Duodenal mucosa (tissue), 2 donors: ENCODE results near the gene AK2.

Source experiments
- H3K27ac ChIP-seq: one replicate; pipeline ENCODE4 v1.7.0; 2013; ENCODE audit warnings: low read depth, low read length
- H3K27me3 ChIP-seq, 2 donors: one replicate each; pipeline ENCODE4 v1.7.0; 2013; ENCODE audit warnings: low read length in 2 of 2, control low read depth in 1 of 2; ENCODE audit not compliant: insufficient read depth in 2 of 2, control insufficient read depth in 1 of 2
- H3K36me3 ChIP-seq, 2 donors: one replicate each; pipeline ENCODE4 v1.7.0; 2013; ENCODE audit warnings: low read length in 2 of 2, control low read depth in 1 of 2; ENCODE audit not compliant: insufficient read depth in 2 of 2, control insufficient read depth in 1 of 2
- H3K4me1 ChIP-seq, 2 donors: one replicate each; pipeline ENCODE4 v1.7.0; 2013; ENCODE audit warnings: low read length in 2 of 2, control low read depth in 1 of 2; ENCODE audit not compliant: insufficient read depth in 2 of 2, control insufficient read depth in 1 of 2
- H3K4me3 ChIP-seq, 2 donors: one replicate each; pipeline ENCODE4 v1.7.0; 2013; ENCODE audit warnings: low read length in 2 of 2, low read depth in 1 of 2
- H3K9ac ChIP-seq, 2 donors: one replicate each; pipeline ENCODE4 v1.7.0; 2013; ENCODE audit warnings: low read length in 2 of 2, low read depth in 1 of 2
- H3K9me3 ChIP-seq, 2 donors: one replicate each; pipeline ENCODE4 v1.7.0; 2013; ENCODE audit warnings: low read length in 2 of 2, control low read depth in 1 of 2; ENCODE audit not compliant: control insufficient read depth in 1 of 2

The AK2 gene

DNA sequence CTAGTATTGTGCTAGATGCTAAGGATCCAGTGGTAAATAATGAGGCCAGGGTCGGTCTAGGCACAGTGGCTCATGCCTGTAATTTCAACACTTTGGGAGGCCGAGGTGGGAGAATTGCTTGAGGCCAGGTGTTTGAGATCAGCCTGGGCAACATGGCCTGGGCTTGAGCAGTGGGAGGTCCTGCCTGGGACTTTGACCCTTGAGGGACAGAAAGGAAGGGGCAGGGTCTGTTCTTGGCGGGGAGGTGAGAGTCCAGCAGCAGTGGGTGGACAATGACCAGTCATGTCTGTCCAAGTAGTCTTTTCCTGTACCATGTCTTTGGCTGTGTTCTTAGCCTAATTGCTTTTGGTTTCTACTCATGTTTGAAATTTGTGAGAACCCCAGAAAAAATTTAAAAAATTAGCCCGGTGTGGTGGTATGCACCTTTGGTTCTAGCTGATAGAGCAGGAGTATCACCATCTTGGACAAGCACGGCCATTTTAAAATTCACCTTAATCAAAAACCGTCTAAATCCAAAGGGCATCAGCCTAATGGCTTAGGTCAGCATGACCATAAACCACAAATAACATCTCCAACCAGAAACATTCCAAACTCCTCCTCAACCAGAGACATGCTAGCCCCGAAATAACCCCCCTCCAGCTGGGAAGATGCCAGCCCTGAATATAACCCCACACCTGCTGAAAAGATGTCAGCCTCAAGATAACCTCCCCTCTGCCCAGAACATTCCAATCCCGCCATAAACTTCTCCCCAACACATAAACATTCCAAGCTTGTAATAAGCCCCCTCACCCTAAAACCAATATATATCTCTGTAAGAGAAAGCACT, 6.8 kb upstream of the AK2 start:
- no peaks in the 10 kb centered on the region for H3K9me3 ChIP-seq
- H3K36me3 ChIP-seq: no peaks in the 10 kb centered on the region
- no peaks in the 10 kb centered on the region for H3K27me3 ChIP-seq
- no peak overlapping the region for H3K9ac ChIP-seq
- H3K27ac ChIP-seq: no peak overlapping the region
- H3K4me3 ChIP-seq: no peak overlapping the region
- peaks cover 19 to 20% of the 10 kb centered on the region in 2 donors for H3K4me1 ChIP-seq

- Histone ChIP-seq H3K4me1 (peaks cover 16 to 18% of the 10 kb centered on the region in 2 donors), H3K36me3 (no peaks in the 10 kb centered on the region), H3K9ac (no peak overlapping the region), H3K4me3 (no peak overlapping the region), H3K27me3 (no peaks in the 10 kb centered on the region), H3K9me3 (no peaks in the 10 kb centered on the region), H3K27ac (no peak overlapping the region)
Measured at GRCh38 chr1:33042831-33043230, 6.1 kb upstream of the AK2 start.

DNA sequence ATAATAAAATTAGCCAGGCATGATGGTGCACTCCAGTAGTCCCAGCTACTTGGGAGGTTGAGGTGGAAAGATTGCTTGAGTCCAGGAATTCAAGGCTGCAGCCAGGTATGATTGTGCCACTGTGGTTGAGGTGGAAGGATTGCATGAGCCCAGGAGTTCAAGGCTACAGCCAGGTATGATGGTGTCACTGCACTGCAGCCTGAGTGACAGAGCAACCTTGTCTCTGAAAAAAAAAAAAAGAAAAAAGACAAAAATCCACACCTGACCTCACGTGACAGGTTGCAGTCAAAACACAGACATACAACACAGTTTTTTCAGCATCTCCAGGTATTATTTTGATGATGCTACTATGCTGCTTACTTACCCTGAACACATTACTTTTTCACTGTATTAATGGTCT, 4.3 kb upstream of the AK2 start:
- Histone ChIP-seq H3K9ac (no peak overlapping the region), H3K27ac (no peak overlapping the region), H3K36me3 (no peaks in the 10 kb centered on the region), H3K9me3 (no peaks in the 10 kb centered on the region), H3K4me3 (no peak overlapping the region), H3K4me1 (peaks cover 8 to 11% of the 10 kb centered on the region in 2 donors), H3K27me3 (no peaks in the 10 kb centered on the region)

DNA sequence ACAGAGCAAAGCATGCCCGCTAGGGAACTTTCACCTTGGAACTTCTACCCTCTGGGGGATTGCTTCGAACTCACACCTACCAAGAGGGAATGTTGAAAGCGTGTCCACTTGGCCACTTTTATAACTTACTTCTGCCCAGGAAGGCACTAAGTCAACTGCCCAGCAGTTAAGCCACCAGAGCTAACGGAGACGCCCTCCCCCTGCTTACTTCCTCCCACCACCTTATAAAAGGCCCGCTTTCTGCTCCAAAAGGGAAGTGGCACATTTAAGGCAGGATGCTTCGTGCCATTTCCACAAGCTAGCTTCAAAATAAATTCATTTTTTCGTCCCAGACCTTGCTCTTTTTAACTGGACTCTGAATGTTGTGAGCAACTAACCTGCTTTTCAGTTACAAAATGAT, 3.2 kb upstream of the AK2 start:
- peaks cover 12 to 13% of the 10 kb centered on the region in 2 donors for H3K4me1 ChIP-seq
- H3K9me3 ChIP-seq: no peaks in the 10 kb centered on the region
- H3K36me3 ChIP-seq: no peaks in the 10 kb centered on the region
- H3K27me3 ChIP-seq: no peaks in the 10 kb centered on the region
- H3K4me3 ChIP-seq: no peak overlapping the region
- no peak overlapping the region for H3K27ac ChIP-seq
- H3K9ac ChIP-seq: no peak overlapping the region

- H3K4me1 ChIP-seq: peaks cover 26 to 29% of the 10 kb centered on the region in 2 donors
Measured at GRCh38 chr1:33036051-33036525, 595 bp downstream of the AK2 start.

GRCh38 chr1:33032126-33032869, 4.4 kb downstream of the AK2 start:
- no peak overlapping the region for H3K9ac ChIP-seq
- H3K27ac ChIP-seq: no peak overlapping the region
- peaks cover 26 to 29% of the 10 kb centered on the region in 2 donors for H3K4me1 ChIP-seq
- H3K9me3 ChIP-seq: no peaks in the 10 kb centered on the region
- no peak overlapping the region for H3K4me3 ChIP-seq
- peaks cover 0 to 37% of the 10 kb centered on the region in 2 donors for H3K36me3 ChIP-seq
- H3K27me3 ChIP-seq: no peaks in the 10 kb centered on the region

More at GRCh38 chr1:33036051-33036525, 595 bp downstream of the AK2 start:
- H3K27me3 ChIP-seq: no peaks in the 10 kb centered on the region
- H3K9ac ChIP-seq: peak overlapping the region; percentile 86 to 91
- peak overlapping the region; percentile 58 for H3K27ac ChIP-seq
- peaks cover 0 to 11% of the 10 kb centered on the region in 2 donors for H3K36me3 ChIP-seq
- H3K9me3 ChIP-seq: no peaks in the 10 kb centered on the region
- peak overlapping the region; percentile 79 to 91 for H3K4me3 ChIP-seq

GRCh38 chr1:33031506-33031905, 5.2 kb downstream of the AK2 start:
- Histone ChIP-seq H3K4me3 (no peak overlapping the region), H3K9ac (no peak overlapping the region), H3K27me3 (no peaks in the 10 kb centered on the region), H3K27ac (no peak overlapping the region), H3K4me1 (peaks cover 26 to 29% of the 10 kb centered on the region in 2 donors), H3K36me3 (peaks cover 0 to 37% of the 10 kb centered on the region in 2 donors), H3K9me3 (no peaks in the 10 kb centered on the region)

GRCh38 chr1:33030575-33030974, 6.1 kb downstream of the AK2 start:
- Histone ChIP-seq H3K9me3 (no peaks in the 10 kb centered on the region), H3K27ac (no peak overlapping the region), H3K9ac (no peak overlapping the region), H3K4me1 (peaks cover 24 to 25% of the 10 kb centered on the region in 2 donors), H3K4me3 (no peak overlapping the region), H3K27me3 (no peaks in the 10 kb centered on the region), H3K36me3 (peaks cover 0 to 37% of the 10 kb centered on the region in 2 donors)

GRCh38 chr1:33029921-33030320, 6.8 kb downstream of the AK2 start:
- no peaks in the 10 kb centered on the region for H3K27me3 ChIP-seq
- H3K9ac ChIP-seq: no peak overlapping the region
- peaks cover 24 to 25% of the 10 kb centered on the region in 2 donors for H3K4me1 ChIP-seq
- no peaks in the 10 kb centered on the region for H3K9me3 ChIP-seq
- no peak overlapping the region for H3K4me3 ChIP-seq
- H3K36me3 ChIP-seq: peaks cover 0 to 37% of the 10 kb centered on the region in 2 donors
- no peak overlapping the region for H3K27ac ChIP-seq

DNA sequence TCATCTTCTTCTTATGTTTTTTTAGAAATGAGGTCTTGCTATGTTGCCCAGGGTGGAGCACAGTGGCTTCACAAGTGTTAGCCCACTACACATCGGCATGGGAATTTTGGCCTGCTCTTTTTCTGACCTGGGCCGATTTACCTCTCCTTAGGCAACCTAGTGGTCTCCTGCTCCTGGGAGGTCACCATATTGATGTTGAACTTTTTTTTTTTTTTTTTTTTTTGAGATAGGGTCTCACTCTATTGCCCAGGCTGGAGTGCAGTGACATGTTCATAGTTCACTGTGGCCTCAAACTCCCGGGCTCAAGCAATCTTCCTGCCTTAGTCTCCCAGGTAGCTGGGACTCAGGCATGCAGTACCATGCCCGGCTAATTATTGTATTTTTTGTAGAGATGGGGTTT, 7.5 kb downstream of the AK2 start:
- no peaks in the 10 kb centered on the region for H3K9me3 ChIP-seq
- peaks cover 27% of the 10 kb centered on the region in 2 donors for H3K4me1 ChIP-seq
- no peak overlapping the region for H3K27ac ChIP-seq
- H3K27me3 ChIP-seq: no peaks in the 10 kb centered on the region
- H3K9ac ChIP-seq: no peak overlapping the region
- H3K36me3 ChIP-seq: peaks cover 0 to 40% of the 10 kb centered on the region in 2 donors
- H3K4me3 ChIP-seq: no peak overlapping the region
